Activated B cell treated with CpG ODN at 0.5 μM for 24 hours (primary cell): Measurements from ENCODE around the gene CEP104. TPM values are rescaled to one million over a fixed set of nuclear protein-coding genes. Genes with fewer than 3 reads are reported as not detected.

Source experiments
- ATAC-seq: fragments of 200-7000 bp; cut with Tn5 transposase; one replicate; pipeline ENCODE4 v1.10.0; 2021; ENCODE audit warnings: low read depth, mild to moderate bottlenecking, moderate library complexity
- CTCF ChIA-PET: fragments of 350-600 bp; sonication (Branson Sonifier 250); formaldehyde crosslinking; loops from one replicate; lab custom pipeline; 2021; ENCODE audit warnings: antibody characterized with exemption; lab: Charles Lee
- POLR2A ChIA-PET: fragments of 350-600 bp; sonication (Branson Sonifier 250); formaldehyde crosslinking; loops from one replicate; lab custom pipeline; 2021; ENCODE audit warnings: antibody characterized with exemption; lab: Charles Lee
- DNase-seq: peaks from one replicate; pipeline ENCODE4 v3.0.0; 2022
- H3K27ac Mint-ChIP-seq: one replicate; pipeline ENCODE4 v1.8.0; 2020; ENCODE audit warnings: mixed read lengths
- H3K27me3 Mint-ChIP-seq: one replicate; pipeline ENCODE4 v1.8.0; 2021; ENCODE audit warnings: mixed read lengths
- H3K36me3 Mint-ChIP-seq: one replicate; pipeline ENCODE4 v1.8.0; 2021; ENCODE audit warnings: low read depth, mixed read lengths
- H3K4me1 Mint-ChIP-seq: one replicate; pipeline ENCODE4 v1.8.0; 2021; ENCODE audit warnings: mixed read lengths
- H3K4me3 Mint-ChIP-seq: one replicate; pipeline ENCODE4 v1.8.0; 2020; ENCODE audit warnings: mild to moderate bottlenecking, mixed read lengths
- H3K9me3 Mint-ChIP-seq: one replicate; pipeline ENCODE4 v1.8.0; 2020; ENCODE audit warnings: mixed read lengths
- intact Hi-C: fragments of 100-400 bp; cut with micrococcal nuclease; formaldehyde crosslinking; loops from one replicate; pipeline ENCODE4 v1.15.1; 2024
- total RNA-seq: library from RNA; stranded (reverse); gene quantifications from 2 replicates; pipeline ENCODE4 v1.2.3, GENCODE V29; 2022
- TF ChIP-seq, protein P1 (sequence below): fragments of 200-600 bp; IDR thresholded peaks from one replicate; pipeline ENCODE4 v1.8.0; 2022; ENCODE audit warnings: antibody characterized with exemption, mild to moderate bottlenecking

CEP104 gene
- total RNA-seq, 1 donor from 2014 or later, result 45.1 TPM

DNA sequence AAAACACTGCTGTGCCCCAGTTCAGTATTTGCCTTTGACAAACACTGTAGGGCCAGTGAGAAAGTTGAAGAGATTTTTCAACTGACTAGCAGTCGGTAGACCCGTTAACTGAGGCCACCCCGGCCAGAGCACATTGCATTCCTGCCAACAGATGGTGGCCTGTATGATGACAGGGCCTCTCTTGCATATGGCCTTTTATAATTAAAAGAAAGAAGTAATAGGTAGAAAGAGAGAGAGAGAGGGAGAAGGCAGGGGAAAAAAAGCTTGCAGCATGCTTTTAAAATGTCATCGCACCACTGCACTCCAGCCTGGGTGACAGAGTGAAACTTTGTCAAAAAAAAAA is 47.8 kb upstream of the CEP104 start:
- intact Hi-C loops, result loop anchor here (5.0 to 10.0 kb wide), 3 partner anchors 1260 to 1513 kb away; partner anchors contain the start of genes MORN1, PRXL2B and RER1
- CTCF ChIA-PET, result no interaction called here
- TF ChIP-seq, protein P1, sequence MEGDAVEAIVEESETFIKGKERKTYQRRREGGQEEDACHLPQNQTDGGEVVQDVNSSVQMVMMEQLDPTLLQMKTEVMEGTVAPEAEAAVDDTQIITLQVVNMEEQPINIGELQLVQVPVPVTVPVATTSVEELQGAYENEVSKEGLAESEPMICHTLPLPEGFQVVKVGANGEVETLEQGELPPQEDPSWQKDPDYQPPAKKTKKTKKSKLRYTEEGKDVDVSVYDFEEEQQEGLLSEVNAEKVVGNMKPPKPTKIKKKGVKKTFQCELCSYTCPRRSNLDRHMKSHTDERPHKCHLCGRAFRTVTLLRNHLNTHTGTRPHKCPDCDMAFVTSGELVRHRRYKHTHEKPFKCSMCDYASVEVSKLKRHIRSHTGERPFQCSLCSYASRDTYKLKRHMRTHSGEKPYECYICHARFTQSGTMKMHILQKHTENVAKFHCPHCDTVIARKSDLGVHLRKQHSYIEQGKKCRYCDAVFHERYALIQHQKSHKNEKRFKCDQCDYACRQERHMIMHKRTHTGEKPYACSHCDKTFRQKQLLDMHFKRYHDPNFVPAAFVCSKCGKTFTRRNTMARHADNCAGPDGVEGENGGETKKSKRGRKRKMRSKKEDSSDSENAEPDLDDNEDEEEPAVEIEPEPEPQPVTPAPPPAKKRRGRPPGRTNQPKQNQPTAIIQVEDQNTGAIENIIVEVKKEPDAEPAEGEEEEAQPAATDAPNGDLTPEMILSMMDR, result no peak
- peaks cover 1% of the 10 kb centered on the region for H3K27me3 Mint-ChIP-seq
- DNase-seq, result no peak
- no peaks in the 10 kb centered on the region for H3K9me3 Mint-ChIP-seq
- H3K27ac Mint-ChIP-seq, result no peak overlapping the region
- POLR2A ChIA-PET, result no interaction called here
- ATAC-seq, result no peak
- H3K36me3 Mint-ChIP-seq, result peaks cover 8% of the 10 kb centered on the region
- peaks cover 16% of the 10 kb centered on the region for H3K4me1 Mint-ChIP-seq
- no peak overlapping the region for H3K4me3 Mint-ChIP-seq

DNA sequence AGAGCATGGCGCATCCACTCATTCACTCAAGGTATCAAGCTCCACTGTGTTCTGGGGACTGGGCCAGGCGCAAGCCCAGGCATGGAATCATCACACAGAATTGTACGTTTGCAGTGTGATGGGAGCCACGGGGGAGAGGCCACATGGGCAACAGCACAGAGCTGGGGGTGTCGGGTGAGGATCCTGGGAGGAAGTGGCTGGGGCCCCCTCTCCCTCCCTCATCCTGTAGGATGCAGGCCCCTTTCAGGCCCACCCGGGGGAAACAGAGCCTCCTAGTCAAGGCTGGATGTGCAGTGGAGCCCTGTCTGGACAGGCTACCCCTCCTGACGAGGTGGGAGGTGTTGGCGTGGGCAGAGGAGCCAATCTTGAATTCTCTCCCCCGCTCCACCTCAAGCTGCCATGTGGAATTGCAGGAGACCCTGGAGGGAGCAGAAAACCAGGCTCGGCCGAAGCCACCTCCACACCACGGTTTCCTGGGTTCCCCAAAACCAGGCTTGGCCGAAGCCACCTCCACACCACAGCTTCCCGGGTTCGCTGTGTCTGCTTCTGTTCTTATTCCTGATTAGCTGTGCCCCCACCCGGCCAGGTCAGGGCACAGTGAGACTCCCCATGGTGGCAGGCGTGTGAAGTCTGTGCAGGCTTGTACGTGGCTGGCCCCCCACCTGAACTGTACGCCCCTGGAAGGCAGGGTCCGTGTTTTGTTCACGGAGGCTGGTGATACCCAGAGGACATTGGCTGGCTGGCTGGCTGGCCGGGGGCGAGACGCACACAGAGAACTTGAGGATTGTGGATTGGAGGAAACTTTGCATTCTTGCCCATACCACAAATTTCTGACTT is 47.2 kb upstream of the CEP104 start:
- DNase-seq (no peak), ATAC-seq (no peak)
- Mint-ChIP-seq H3K27ac (no peak overlapping the region), H3K4me1 (peaks cover 14% of the 10 kb centered on the region), H3K27me3 (no peaks in the 10 kb centered on the region), H3K9me3 (no peaks in the 10 kb centered on the region), H3K36me3 (peaks cover 8% of the 10 kb centered on the region), H3K4me3 (no peak overlapping the region)
- intact Hi-C loops, result loop anchor here (5.0 to 10.0 kb wide), 3 partner anchors 1259 to 1512 kb away; partner anchors contain the start of genes MORN1, PRXL2B and RER1
- POLR2A ChIA-PET, result interaction anchor here (0.8 kb wide), 1 partner anchor 48 kb away, joined by 3 read pairs; no protein-coding TSS in a partner anchor
- TF ChIP-seq, protein P1, result no peak
- CTCF ChIA-PET, result no interaction called here

DNA sequence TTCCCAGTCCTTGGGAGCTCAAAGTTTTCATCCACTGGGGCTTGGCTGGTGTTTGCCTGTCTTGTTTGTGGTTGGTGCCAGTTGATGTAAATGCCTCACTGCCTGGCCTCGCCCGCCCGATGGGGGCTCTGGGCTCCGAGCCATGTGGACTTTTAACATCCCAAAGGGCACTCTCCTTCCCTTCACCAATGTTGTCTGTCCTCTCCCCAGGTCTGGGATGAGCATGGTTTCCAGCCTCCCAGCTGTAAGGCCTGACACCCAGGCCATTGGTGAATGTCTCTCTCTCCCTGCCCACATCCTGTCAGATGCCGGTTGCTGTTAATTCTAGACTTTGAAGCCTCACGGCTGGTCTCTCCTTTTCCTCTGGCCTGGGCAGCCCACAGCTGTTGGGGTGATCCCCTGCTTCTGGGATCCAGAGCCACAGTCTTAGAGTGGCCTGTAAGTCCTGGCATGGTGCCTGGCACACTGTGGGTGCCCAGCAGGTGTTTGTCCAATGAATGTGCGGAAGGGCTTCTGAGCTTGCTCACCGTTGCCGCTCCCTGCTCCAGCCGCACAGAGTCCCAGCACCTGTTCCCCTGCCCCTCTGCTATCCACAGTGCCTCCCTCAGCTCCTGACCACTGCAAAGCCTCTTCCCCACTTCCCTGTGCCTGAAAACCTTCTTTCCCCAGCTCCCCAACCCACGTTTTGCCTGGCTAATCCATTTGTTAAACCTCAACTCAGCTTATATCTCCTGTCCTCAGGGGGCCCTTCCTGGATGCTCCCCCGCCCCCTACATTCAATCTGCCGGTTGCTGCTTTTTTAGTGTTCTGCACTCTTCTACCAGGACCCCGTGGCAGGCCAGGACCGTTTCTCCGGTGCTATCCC is 46.4 kb upstream of the CEP104 start:
- intact Hi-C loops, result loop anchor here (5.0 to 10.0 kb wide), 3 partner anchors 1259 to 1511 kb away; partner anchors contain the start of genes MORN1, PRXL2B and RER1
- peaks cover 18% of the 10 kb centered on the region for H3K4me1 Mint-ChIP-seq
- ATAC-seq (no peak), DNase-seq (no peak)
- POLR2A ChIA-PET, result interaction anchor here (0.8 kb wide), 1 partner anchor 47 kb away, joined by 3 read pairs; no protein-coding TSS in a partner anchor
- TF ChIP-seq, protein P1, result no peak
- no peaks in the 10 kb centered on the region for H3K27me3 Mint-ChIP-seq
- no peak overlapping the region for H3K4me3 Mint-ChIP-seq
- no peaks in the 10 kb centered on the region for H3K9me3 Mint-ChIP-seq
- CTCF ChIA-PET, result no interaction called here
- H3K36me3 Mint-ChIP-seq, result peaks cover 11% of the 10 kb centered on the region
- no peak overlapping the region for H3K27ac Mint-ChIP-seq

DNA sequence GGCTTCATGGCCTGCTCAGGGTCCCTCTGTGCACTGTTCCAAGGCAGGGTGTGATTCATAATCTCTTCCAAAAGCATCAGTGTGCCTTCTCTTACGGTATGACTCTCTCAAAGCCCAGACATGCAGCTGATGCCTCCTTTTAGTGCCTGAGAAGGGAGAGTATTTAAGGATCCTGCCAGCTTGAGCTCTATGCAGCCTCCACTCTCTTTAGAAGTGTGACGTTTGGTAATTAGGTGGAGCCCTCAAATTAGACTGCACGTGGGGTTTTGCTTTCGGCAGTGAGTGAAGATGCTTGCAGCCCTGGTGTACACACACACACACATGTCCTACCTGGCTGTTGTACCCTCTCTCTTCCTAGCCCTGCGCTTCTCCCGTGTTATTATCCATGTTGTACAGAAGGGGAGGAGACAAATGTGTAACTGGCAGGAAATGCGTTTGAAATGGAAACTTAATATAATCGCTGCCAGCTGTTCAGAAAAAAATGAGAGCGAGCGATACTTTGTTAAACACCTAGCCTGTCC is 45.6 kb upstream of the CEP104 start:
- no peak overlapping the region for H3K27ac Mint-ChIP-seq
- peaks cover 16% of the 10 kb centered on the region for H3K36me3 Mint-ChIP-seq
- TF ChIP-seq, protein P1, result no peak
- ChIA-PET POLR2A (no interaction called here), CTCF (no interaction called here)
- H3K9me3 Mint-ChIP-seq, result peaks cover 4% of the 10 kb centered on the region
- H3K4me3 Mint-ChIP-seq, result no peak overlapping the region
- ATAC-seq, result no peak
- intact Hi-C loops, result loop anchor here (5.0 to 10.0 kb wide), 3 partner anchors 1258 to 1510 kb away; partner anchors contain the start of genes MORN1, PRXL2B and RER1
- peaks cover 18% of the 10 kb centered on the region for H3K4me1 Mint-ChIP-seq
- no peak for DNase-seq
- no peaks in the 10 kb centered on the region for H3K27me3 Mint-ChIP-seq
